ENCODE measurements around the gene PGPEP1. TPM values are rescaled to one million over a fixed set of nuclear protein-coding genes. Genes with fewer than 3 reads are reported as not detected.
A peak's percentile ranks its signal among the peaks of the same experiment; 100 is the strongest.
"Not testable (repeated sequence)": the region's sequence is repeated elsewhere in the genome, so short reads cannot be mapped to it uniquely, and the experiment has no call there.

The PGPEP1 gene
- polyA plus RNA-seq, 4 donors, result 29.1 to 77.9 (median 38.6) TPM

DNA sequence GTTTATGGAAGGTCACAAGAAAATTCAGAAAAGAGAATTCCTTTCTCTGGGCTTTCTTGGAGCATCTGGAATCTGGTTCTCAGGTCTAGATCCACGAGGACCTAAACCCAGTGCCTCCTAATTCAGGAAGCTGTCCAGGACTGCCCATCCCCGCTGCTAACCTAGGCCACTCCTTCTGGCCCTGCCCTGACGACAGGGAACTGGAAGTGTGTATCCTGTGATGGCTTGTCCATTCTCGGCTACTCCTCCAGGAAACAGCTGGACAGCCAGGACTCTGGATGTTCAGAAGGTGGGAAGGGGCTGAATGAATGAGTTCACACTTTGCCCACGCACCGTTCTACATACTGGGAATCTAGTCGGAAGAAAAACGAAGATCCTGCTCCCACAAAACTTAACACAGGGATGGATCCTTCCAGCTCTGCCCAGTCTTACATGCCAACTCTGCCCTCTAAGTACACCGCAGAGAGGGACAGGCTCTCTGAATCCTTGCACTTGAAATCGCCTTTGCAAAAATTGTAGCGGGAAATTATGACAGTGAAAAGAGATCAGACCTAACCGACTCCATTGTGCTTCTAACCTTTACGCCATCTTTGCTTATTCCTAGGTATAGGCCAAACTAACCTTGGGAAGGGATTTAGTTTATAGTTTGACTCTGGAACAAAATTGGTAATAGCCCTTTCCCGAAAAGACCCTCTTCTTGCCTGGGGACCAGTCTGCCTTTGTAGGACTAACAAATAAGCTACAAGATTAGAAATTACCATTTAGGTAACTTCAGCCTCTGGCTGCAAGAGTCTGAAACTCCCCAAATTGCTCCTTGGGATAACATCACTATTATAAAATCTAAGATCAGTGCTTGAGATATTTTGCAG lies 19.3 kb upstream of the PGPEP1 start:
- no peaks in the 10 kb centered on the region for H3K9me3 ChIP-seq (ENCODE audit: control insufficient read depth in 2 of 2, insufficient read depth in 1 of 2, low read depth in 1 of 2, low read length in 1 of 2)
- 61 to 63% (median 62%) methylated on average over 14 of the region's 14 CpGs for WGBS, 3 donors
- no peaks in the 10 kb centered on the region for H3K27me3 ChIP-seq (ENCODE audit: control insufficient read depth in 3 of 3, insufficient read depth in 3 of 3, low read length in 3 of 3)
- DNase-seq (peak; percentile 65 to 89), FAIRE-seq (no peak)
- H3K27ac ChIP-seq (ENCODE audit: low read depth in 1 of 3, low read length in 2 of 3), result peak overlapping the region; percentile 95 to 98 (median 95)
- H3K36me3 ChIP-seq (ENCODE audit: control insufficient read depth in 3 of 3, insufficient read depth in 2 of 3, low read depth in 1 of 3, low read length in 3 of 3), result peaks cover 0 to 19% (median 0%) of the 10 kb centered on the region in 3 donors
- no peak overlapping the region for H3K4me3 ChIP-seq (ENCODE audit: low read depth in 1 of 3, low read length in 3 of 3)
- H3K4me1 ChIP-seq (ENCODE audit: control insufficient read depth in 3 of 3, insufficient read depth in 2 of 3, low read depth in 1 of 3, low read length in 2 of 3), result peaks cover 8 to 63% (median 11%) of the 10 kb centered on the region in 3 donors

DNA sequence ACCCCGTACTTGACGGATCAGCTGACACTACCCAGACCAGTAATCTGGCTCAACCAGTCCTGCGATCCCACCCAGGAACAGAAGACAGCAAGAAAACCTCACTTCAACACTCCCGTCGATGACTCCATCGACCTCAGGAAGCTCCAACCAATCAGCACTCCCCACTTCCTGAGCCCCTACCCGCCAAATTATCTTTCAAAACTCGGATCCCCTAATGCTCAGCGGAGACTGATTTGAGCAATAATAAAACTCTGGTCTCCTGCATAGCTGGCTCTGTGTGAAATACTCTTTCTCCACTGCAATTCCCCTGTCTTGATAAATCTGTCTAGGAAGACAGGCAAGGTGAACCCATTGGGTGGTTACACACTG lies 18.7 kb upstream of the PGPEP1 start:
- 15 to 31% (median 21%) methylated on average over 9 of the region's 9 CpGs for WGBS, 3 donors
- DNase-seq (peak in 1 of 2 donors; percentile 32), FAIRE-seq (no peak)
- H3K4me1 ChIP-seq (ENCODE audit: control insufficient read depth in 3 of 3, insufficient read depth in 2 of 3, low read depth in 1 of 3, low read length in 2 of 3), result peaks cover 8 to 61% (median 11%) of the 10 kb centered on the region in 3 donors
- peaks cover 0 to 17% (median 0%) of the 10 kb centered on the region in 3 donors for H3K36me3 ChIP-seq (ENCODE audit: control insufficient read depth in 3 of 3, insufficient read depth in 2 of 3, low read depth in 1 of 3, low read length in 3 of 3)
- no peaks in the 10 kb centered on the region for H3K9me3 ChIP-seq (ENCODE audit: control insufficient read depth in 2 of 2, insufficient read depth in 1 of 2, low read depth in 1 of 2, low read length in 1 of 2)
- no peaks in the 10 kb centered on the region for H3K27me3 ChIP-seq (ENCODE audit: control insufficient read depth in 3 of 3, insufficient read depth in 3 of 3, low read length in 3 of 3)
- H3K4me3 ChIP-seq (ENCODE audit: low read depth in 1 of 3, low read length in 3 of 3), result peak overlapping the region in 2 of 3 donors; percentile 64 to 82
- H3K27ac ChIP-seq (ENCODE audit: low read depth in 1 of 3, low read length in 2 of 3), result peak overlapping the region; percentile 95 to 98 (median 95)

DNA sequence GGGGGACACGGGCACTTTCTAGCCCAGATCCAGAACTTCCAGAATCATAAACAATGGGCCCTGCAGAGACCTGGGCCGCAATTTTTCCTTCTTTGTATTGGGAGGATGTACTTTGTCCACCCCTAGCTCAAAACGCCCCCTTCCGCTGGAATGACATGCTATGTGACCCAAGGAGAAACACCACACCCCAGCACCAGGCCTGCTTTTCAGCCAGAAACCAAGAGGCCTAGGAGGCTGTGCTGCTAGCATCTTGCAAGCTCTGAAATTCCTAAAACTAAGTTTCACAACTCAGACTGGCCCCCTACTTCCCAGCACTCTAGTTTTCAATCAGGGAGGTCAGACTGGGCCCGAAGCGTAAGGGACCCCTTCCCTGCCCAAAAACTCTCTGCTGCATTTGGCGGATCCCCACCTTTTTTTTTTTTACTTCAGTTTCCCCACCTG lies 18.1 kb upstream of the PGPEP1 start:
- DNase-seq, result peak; percentile 84 to 91
- Histone ChIP-seq H3K36me3 (ENCODE audit: control insufficient read depth in 3 of 3, insufficient read depth in 2 of 3, low read depth in 1 of 3, low read length in 3 of 3) (peaks cover 0 to 15% (median 0%) of the 10 kb centered on the region in 3 donors), H3K9me3 (ENCODE audit: control insufficient read depth in 2 of 2, insufficient read depth in 1 of 2, low read depth in 1 of 2, low read length in 1 of 2) (no peaks in the 10 kb centered on the region), H3K4me3 (ENCODE audit: low read depth in 1 of 3, low read length in 3 of 3) (peak overlapping the region; percentile 64 to 91 (median 82)), H3K4me1 (ENCODE audit: control insufficient read depth in 3 of 3, insufficient read depth in 2 of 3, low read depth in 1 of 3, low read length in 2 of 3) (peaks cover 8 to 61% (median 11%) of the 10 kb centered on the region in 3 donors), H3K27me3 (ENCODE audit: control insufficient read depth in 3 of 3, insufficient read depth in 3 of 3, low read length in 3 of 3) (no peaks in the 10 kb centered on the region), H3K27ac (ENCODE audit: low read depth in 1 of 3, low read length in 2 of 3) (peak overlapping the region; percentile 95 to 98 (median 95))
- 0 to 2% (median 2%) methylated on average over 7 of the region's 7 CpGs for WGBS, 3 donors
- FAIRE-seq, result no peak

DNA sequence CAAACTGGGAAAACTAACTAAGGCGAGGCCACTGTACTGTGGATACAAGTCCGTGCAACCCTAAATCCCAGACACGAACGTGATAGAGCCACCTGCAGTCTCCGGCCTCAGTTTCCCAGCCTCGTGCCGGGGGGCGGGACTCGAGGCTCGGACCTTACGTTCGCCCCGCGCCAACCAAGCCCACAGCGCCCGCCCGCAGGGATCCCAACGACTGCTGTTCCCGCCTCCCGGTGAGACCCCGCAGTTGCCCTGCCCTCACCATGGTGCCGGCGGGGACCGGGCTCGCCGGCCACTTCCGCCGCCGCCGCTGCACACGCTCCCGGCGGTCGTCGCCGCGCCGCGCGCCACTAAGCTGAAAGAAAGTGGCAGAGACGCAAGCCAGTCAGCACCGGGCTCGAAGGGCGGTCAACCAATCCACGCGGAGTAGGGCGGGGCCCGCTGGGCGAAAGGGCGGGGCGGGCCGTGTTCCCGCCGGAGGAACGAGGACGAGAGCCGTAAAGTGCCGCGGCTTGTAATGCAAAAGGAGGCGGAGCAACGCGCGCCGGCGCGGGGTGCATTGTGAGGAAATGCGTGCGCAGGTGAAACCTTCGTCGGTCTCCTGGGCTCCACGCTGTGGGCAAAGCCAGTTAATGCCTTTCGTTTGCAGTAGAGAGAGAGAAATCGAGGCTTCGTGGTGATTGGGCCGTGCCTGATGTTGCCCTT lies 17.5 kb upstream of the PGPEP1 start, which contains the start of gene LSM4:
Gene LSM4, minus strand, starts transcription at position 318 of the 702 bp plus-strand sequence. Its CDS starts 56 bp downstream, at position 262.
- DNase-seq (peak; percentile 99), FAIRE-seq (no peak)
- no peaks in the 10 kb centered on the region for H3K9me3 ChIP-seq (ENCODE audit: control insufficient read depth in 2 of 2, insufficient read depth in 1 of 2, low read depth in 1 of 2, low read length in 1 of 2)
- WGBS, 3 donors, result 0 to 1% (median 1%) methylated on average over 71 to 75 of the region's 75 CpGs
- H3K27me3 ChIP-seq (ENCODE audit: control insufficient read depth in 3 of 3, insufficient read depth in 3 of 3, low read length in 3 of 3), result no peaks in the 10 kb centered on the region
- peak within 1 kb of the TSS; percentile 64 to 91 (median 82) for H3K4me3 ChIP-seq (ENCODE audit: low read depth in 1 of 3, low read length in 3 of 3)
- peaks cover 0 to 14% (median 0%) of the 10 kb centered on the region in 3 donors for H3K36me3 ChIP-seq (ENCODE audit: control insufficient read depth in 3 of 3, insufficient read depth in 2 of 3, low read depth in 1 of 3, low read length in 3 of 3)
- peaks cover 6 to 56% (median 10%) of the 10 kb centered on the region in 3 donors for H3K4me1 ChIP-seq (ENCODE audit: control insufficient read depth in 3 of 3, insufficient read depth in 2 of 3, low read depth in 1 of 3, low read length in 2 of 3)
- H3K27ac ChIP-seq (ENCODE audit: low read depth in 1 of 3, low read length in 2 of 3), result peak within 1 kb of the TSS; percentile 95 to 98 (median 95)

DNA sequence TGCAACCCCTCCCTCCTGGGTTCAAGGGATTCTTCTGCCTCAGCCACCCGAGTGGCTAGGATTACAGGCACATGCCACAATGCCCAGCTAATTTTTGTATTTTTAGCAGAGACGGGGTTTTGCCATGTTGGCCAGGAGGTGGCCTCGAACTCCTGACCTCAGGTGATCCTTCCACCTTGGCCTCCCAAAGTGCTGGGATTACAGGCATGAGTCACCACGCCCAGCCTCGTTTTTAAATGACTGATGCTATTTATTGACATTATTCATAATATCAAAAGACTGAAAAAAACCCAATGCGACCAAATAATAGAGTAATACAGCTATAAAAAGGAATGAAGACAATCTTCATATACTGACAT lies 16.0 kb upstream of the PGPEP1 start:
- not testable (repeated sequence) for H3K27me3 ChIP-seq (ENCODE audit: control insufficient read depth in 3 of 3, insufficient read depth in 3 of 3, low read length in 3 of 3); H3K36me3 ChIP-seq (ENCODE audit: control insufficient read depth in 3 of 3, insufficient read depth in 2 of 3, low read depth in 1 of 3, low read length in 3 of 3); H3K9me3 ChIP-seq (ENCODE audit: control insufficient read depth in 2 of 2, insufficient read depth in 1 of 2, low read depth in 1 of 2, low read length in 1 of 2); DNase-seq; FAIRE-seq; H3K4me3 ChIP-seq (ENCODE audit: low read depth in 1 of 3, low read length in 3 of 3)
- 42 to 48% (median 46%) methylated on average over 6 of the region's 6 CpGs for WGBS, 3 donors
- peak overlapping the region in 2 of 3 donors; percentile 53 to 95 for H3K27ac ChIP-seq (ENCODE audit: low read depth in 1 of 3, low read length in 2 of 3)
- peaks cover 2 to 52% (median 9%) of the 10 kb centered on the region in 3 donors for H3K4me1 ChIP-seq (ENCODE audit: control insufficient read depth in 3 of 3, insufficient read depth in 2 of 3, low read depth in 1 of 3, low read length in 2 of 3)

DNA sequence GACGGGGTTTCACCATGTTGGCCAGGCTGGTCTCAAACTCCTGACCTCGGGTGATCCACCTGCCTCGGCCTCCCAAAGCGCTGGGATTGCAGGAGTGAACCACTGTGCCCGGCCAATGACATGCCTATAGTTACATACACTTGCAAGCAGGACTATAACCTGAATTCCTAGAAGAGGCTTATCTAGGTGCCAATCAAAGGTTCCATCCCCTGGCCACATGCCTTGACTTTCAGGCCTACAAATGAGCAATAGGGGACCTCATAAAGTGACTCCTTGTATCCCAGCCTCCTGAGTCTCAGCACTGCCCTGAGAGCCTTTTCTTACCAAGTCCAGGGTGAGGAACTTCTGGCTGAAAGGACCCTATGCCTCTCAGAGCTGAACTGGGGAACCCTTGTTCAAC lies 13.6 kb upstream of the PGPEP1 start:
- FAIRE-seq (no peak), DNase-seq (no peak)
- Histone ChIP-seq H3K27me3 (ENCODE audit: control insufficient read depth in 3 of 3, insufficient read depth in 3 of 3, low read length in 3 of 3) (no peaks in the 10 kb centered on the region), H3K36me3 (ENCODE audit: control insufficient read depth in 3 of 3, insufficient read depth in 2 of 3, low read depth in 1 of 3, low read length in 3 of 3) (no peaks in the 10 kb centered on the region), H3K9me3 (ENCODE audit: control insufficient read depth in 2 of 2, insufficient read depth in 1 of 2, low read depth in 1 of 2, low read length in 1 of 2) (no peaks in the 10 kb centered on the region), H3K27ac (ENCODE audit: low read depth in 1 of 3, low read length in 2 of 3) (no peak overlapping the region), H3K4me3 (ENCODE audit: low read depth in 1 of 3, low read length in 3 of 3) (no peak overlapping the region), H3K4me1 (ENCODE audit: control insufficient read depth in 3 of 3, insufficient read depth in 2 of 3, low read depth in 1 of 3, low read length in 2 of 3) (peaks cover 0 to 31% (median 4%) of the 10 kb centered on the region in 3 donors)
- 84 to 93% (median 91%) methylated on average over 5 of the region's 5 CpGs for WGBS, 3 donors

DNA sequence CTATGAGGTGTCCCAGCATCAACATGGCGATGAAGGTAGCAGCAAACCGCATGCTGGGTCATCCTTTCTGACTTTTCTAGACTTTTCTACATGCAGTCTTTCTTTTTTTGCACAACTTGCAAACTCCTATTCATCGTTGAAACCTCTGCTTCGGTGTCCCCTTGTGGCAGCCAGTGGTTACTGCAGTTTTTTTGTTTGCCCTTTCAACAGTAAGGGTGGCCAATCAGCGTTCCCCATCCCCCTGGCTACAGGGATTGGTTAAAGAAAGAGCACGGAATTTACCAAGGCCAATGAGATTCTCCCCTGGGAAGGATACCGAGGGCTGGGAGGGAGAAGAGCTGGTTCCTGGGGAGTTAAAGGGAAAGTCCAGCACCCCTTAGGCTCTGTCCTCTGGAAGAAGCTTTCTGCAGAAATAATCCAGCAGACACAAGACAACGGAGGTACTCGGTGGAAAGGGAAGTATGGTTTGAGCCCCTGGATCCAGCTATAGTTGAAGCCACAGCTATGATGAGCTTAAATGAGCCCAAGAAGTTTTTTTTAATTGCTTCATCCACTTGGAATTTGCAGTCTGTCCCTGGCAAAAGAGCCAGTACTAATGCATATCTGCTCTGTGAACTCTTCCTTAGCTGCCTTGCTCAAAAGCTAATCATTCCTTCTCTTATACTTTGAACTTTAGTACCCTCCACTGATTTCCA lies 11.9 kb upstream of the PGPEP1 start:
- DNase-seq, result peak; percentile 93 to 97
- peak overlapping the region in 1 of 3 donors; percentile 26 for H3K4me3 ChIP-seq (ENCODE audit: low read depth in 1 of 3, low read length in 3 of 3)
- FAIRE-seq, result no peak

DNA sequence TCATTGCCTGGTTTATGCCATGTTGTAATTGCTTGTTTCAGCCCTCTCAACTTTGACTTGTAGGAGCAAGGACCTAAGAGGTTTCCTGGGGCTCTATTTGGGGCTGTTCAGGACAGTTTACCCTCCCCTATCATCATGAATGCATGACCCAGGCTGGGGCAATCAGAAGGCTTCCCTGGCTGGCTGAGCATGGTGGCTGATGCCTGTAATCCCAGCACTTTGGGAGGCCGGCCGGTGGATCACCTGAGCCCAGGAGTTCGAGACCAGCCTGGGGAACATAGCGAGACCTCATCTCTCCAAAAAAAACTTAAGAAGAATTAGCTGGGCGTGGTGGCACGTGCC lies 11.4 kb upstream of the PGPEP1 start:
- no peaks in the 10 kb centered on the region for H3K27me3 ChIP-seq (ENCODE audit: control insufficient read depth in 3 of 3, insufficient read depth in 3 of 3, low read length in 3 of 3)
- H3K27ac ChIP-seq (ENCODE audit: low read depth in 1 of 3, low read length in 2 of 3), result peak overlapping the region; percentile 38 to 90 (median 79)
- FAIRE-seq (no peak), DNase-seq (no peak)
- no peaks in the 10 kb centered on the region for H3K36me3 ChIP-seq (ENCODE audit: control insufficient read depth in 3 of 3, insufficient read depth in 2 of 3, low read depth in 1 of 3, low read length in 3 of 3)
- peaks cover 0 to 32% (median 4%) of the 10 kb centered on the region in 3 donors for H3K4me1 ChIP-seq (ENCODE audit: control insufficient read depth in 3 of 3, insufficient read depth in 2 of 3, low read depth in 1 of 3, low read length in 2 of 3)
- WGBS, 3 donors, result 23 to 50% (median 24%) methylated on average over 6 of the region's 6 CpGs
- H3K4me3 ChIP-seq (ENCODE audit: low read depth in 1 of 3, low read length in 3 of 3), result peak overlapping the region in 1 of 3 donors; percentile 26
- H3K9me3 ChIP-seq (ENCODE audit: control insufficient read depth in 2 of 2, insufficient read depth in 1 of 2, low read depth in 1 of 2, low read length in 1 of 2), result no peaks in the 10 kb centered on the region

More for the DNA sequence above, 11.9 kb upstream of the PGPEP1 start:
- peaks cover 0 to 32% (median 4%) of the 10 kb centered on the region in 3 donors for H3K4me1 ChIP-seq (ENCODE audit: control insufficient read depth in 3 of 3, insufficient read depth in 2 of 3, low read depth in 1 of 3, low read length in 2 of 3)
- no peaks in the 10 kb centered on the region for H3K36me3 ChIP-seq (ENCODE audit: control insufficient read depth in 3 of 3, insufficient read depth in 2 of 3, low read depth in 1 of 3, low read length in 3 of 3)
- H3K27ac ChIP-seq (ENCODE audit: low read depth in 1 of 3, low read length in 2 of 3), result peak overlapping the region; percentile 38 to 90 (median 79)
- no peaks in the 10 kb centered on the region for H3K9me3 ChIP-seq (ENCODE audit: control insufficient read depth in 2 of 2, insufficient read depth in 1 of 2, low read depth in 1 of 2, low read length in 1 of 2)
- no peaks in the 10 kb centered on the region for H3K27me3 ChIP-seq (ENCODE audit: control insufficient read depth in 3 of 3, insufficient read depth in 3 of 3, low read length in 3 of 3)
- WGBS, 3 donors, result 0 to 2% (median 0%) methylated on average over 9 of the region's 9 CpGs

Measured in small intestine (tissue), 7 donors.